ENCODE data around the gene PWWP2B.

Gene PWWP2B

GRCh38 chr10:132390170-132390920, 6.7 kb upstream of the PWWP2B start:
- H3K4me3 ChIP-seq (ENCODE audit: low read depth in 1 of 2, low read length in 1 of 2) = no peak overlapping the region
- H3K36me3 ChIP-seq = no peaks in the 10 kb centered on the region
- peaks cover 29% of the 10 kb centered on the region for H3K27me3 ChIP-seq

DNA sequence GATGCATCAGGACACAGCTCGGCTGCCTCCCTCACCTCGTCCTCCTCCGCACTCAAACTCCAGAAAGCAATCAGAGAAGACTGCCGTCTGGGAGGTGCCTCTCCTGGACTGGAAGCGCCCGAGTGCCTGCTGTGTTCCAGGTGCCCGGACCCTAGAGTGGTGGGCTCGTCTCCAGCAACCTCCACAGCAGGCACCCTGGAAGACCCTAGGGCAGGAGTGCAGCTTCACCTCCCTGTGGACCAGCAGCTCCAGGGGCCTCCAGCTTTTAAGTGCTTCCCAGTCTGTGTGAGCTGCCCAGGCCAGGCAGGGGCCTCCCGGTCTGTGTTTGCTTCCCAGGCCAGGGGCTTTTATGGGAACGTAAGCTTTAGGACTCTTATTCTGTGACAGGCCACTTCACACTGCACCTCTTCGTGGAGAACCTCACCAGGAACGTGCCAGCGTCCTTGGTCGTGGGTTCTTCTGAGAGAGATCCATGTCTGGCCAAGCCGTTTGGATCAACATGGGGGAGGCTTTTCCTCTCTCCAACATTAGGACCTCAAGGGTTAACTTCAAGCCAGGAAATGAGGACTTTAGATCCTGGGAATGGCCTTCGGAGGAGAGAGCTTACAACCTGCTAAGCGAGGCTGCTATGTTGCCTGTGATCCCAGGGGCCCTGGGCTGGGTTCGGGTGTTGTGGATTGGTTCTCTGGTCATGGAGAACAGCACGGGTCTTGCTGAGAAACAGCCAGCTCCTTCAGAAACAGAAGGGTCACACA, 5.9 kb upstream of the PWWP2B start:
- Histone ChIP-seq H3K4me3 (ENCODE audit: low read depth in 1 of 2, low read length in 1 of 2) (no peak overlapping the region), H3K36me3 (no peaks in the 10 kb centered on the region), H3K27me3 (peaks cover 37% of the 10 kb centered on the region), H3K27ac (no peak overlapping the region), H3K4me1 (ENCODE audit: control insufficient read depth in 1 of 2, insufficient read depth in 1 of 2, low read depth in 1 of 2, low read length in 1 of 2) (peaks cover 8 to 17% of the 10 kb centered on the region in 2 experiments), H3K9me3 (no peaks in the 10 kb centered on the region)
- TF ChIP-seq, protein P1, sequence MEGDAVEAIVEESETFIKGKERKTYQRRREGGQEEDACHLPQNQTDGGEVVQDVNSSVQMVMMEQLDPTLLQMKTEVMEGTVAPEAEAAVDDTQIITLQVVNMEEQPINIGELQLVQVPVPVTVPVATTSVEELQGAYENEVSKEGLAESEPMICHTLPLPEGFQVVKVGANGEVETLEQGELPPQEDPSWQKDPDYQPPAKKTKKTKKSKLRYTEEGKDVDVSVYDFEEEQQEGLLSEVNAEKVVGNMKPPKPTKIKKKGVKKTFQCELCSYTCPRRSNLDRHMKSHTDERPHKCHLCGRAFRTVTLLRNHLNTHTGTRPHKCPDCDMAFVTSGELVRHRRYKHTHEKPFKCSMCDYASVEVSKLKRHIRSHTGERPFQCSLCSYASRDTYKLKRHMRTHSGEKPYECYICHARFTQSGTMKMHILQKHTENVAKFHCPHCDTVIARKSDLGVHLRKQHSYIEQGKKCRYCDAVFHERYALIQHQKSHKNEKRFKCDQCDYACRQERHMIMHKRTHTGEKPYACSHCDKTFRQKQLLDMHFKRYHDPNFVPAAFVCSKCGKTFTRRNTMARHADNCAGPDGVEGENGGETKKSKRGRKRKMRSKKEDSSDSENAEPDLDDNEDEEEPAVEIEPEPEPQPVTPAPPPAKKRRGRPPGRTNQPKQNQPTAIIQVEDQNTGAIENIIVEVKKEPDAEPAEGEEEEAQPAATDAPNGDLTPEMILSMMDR (IDR thresholded peaks at IDR 0.05) = no peak

More at GRCh38 chr10:132390170-132390920, 6.7 kb upstream of the PWWP2B start:
- TF ChIP-seq, protein P1 (IDR thresholded peaks at IDR 0.05) = no peak
- no peaks in the 10 kb centered on the region for H3K9me3 ChIP-seq
- H3K4me1 ChIP-seq (ENCODE audit: control insufficient read depth in 1 of 2, insufficient read depth in 1 of 2, low read depth in 1 of 2, low read length in 1 of 2) = peaks cover 12 to 13% of the 10 kb centered on the region in 2 experiments
- no peak overlapping the region for H3K27ac ChIP-seq

- TF ChIP-seq, protein P1 (IDR thresholded peaks at IDR 0.05) = no peak
- Histone ChIP-seq H3K36me3 (no peaks in the 10 kb centered on the region), H3K4me3 (ENCODE audit: low read depth in 1 of 2, low read length in 1 of 2) (no peak overlapping the region), H3K27ac (no peak overlapping the region), H3K27me3 (peaks cover 42% of the 10 kb centered on the region), H3K9me3 (no peaks in the 10 kb centered on the region), H3K4me1 (ENCODE audit: control insufficient read depth in 1 of 2, insufficient read depth in 1 of 2, low read depth in 1 of 2, low read length in 1 of 2) (peaks cover 10 to 22% of the 10 kb centered on the region in 2 experiments)
These were observed 5.4 kb upstream of the PWWP2B start for GRCh38 chr10:132391676-132392020.

- Histone ChIP-seq H3K9me3 (no peaks in the 10 kb centered on the region), H3K4me1 (ENCODE audit: control insufficient read depth in 1 of 2, insufficient read depth in 1 of 2, low read depth in 1 of 2, low read length in 1 of 2) (peaks cover 10 to 23% of the 10 kb centered on the region in 2 experiments)
- TF ChIP-seq, protein P1 (IDR thresholded peaks at IDR 0.05) = no peak
These were observed 4.7 kb upstream of the PWWP2B start for GRCh38 chr10:132392184-132392800.

DNA sequence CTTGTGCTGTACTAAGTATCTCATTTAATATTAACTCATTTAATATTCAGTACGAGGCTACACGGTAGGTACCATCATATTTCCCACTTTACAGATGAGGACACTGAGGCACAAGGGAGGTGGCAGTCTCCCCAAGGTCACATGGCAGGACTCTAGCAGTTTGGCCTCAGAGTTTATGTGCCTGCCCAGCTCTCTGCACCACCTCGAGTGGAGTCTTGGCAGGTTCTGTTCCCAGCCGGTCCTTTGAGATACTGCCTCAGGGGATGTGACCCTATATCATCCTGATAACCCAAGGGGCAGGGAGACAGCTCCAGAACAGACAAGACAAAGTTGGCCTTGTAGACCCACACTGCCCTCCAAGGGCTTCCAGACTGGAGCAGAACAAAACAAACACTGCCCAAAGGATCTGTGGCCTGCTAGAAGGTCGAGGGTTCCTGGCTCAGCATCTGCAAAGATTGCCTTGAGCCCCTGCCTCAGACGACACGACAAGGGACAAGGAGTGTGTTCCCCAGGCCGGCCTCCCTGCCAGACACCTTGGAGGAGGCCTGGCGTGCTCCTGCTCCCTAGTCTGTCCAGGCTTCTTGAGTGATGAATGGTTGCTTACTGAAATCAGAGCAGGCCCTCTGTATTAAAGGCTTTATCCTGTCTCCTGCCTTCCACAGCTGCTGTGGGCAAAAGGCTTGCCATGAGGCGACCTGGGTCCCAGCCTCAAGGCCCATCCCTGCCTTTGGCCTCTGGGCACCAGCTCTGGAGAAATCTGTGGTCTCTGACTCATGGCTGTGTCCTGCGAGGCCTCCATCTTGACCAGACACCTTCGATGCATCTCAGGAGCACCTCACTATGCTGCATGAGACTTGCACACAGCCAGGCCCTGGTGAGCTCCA, 3.9 kb upstream of the PWWP2B start:
- TF ChIP-seq, protein P1 (IDR thresholded peaks at IDR 0.05) = no peak
- Histone ChIP-seq H3K4me3 (ENCODE audit: low read depth in 1 of 2, low read length in 1 of 2) (no peak overlapping the region), H3K27ac (no peak overlapping the region)

More at GRCh38 chr10:132392184-132392800, 4.7 kb upstream of the PWWP2B start:
- Histone ChIP-seq H3K36me3 (no peaks in the 10 kb centered on the region), H3K4me3 (ENCODE audit: low read depth in 1 of 2, low read length in 1 of 2) (no peak overlapping the region), H3K27me3 (peaks cover 42% of the 10 kb centered on the region), H3K27ac (no peak overlapping the region)

More for the DNA sequence above, 3.9 kb upstream of the PWWP2B start:
- H3K9me3 ChIP-seq = no peaks in the 10 kb centered on the region
- no peaks in the 10 kb centered on the region for H3K36me3 ChIP-seq
- peaks cover 42% of the 10 kb centered on the region for H3K27me3 ChIP-seq
- peaks cover 10 to 27% of the 10 kb centered on the region in 2 experiments for H3K4me1 ChIP-seq (ENCODE audit: control insufficient read depth in 1 of 2, insufficient read depth in 1 of 2, low read depth in 1 of 2, low read length in 1 of 2)

Data from neutrophil (primary cell).